ENCODE measurements around the gene KCNQ1OT1. TPM values are rescaled to one million over a fixed set of nuclear protein-coding genes. Genes with fewer than 3 reads are reported as not detected.

KCNQ1OT1 gene
- total and polyA plus RNA-seq, 2 of the 4 experiments (the other 2 are of a cell fraction) = 0.14 to 2.0 TPM

DNA sequence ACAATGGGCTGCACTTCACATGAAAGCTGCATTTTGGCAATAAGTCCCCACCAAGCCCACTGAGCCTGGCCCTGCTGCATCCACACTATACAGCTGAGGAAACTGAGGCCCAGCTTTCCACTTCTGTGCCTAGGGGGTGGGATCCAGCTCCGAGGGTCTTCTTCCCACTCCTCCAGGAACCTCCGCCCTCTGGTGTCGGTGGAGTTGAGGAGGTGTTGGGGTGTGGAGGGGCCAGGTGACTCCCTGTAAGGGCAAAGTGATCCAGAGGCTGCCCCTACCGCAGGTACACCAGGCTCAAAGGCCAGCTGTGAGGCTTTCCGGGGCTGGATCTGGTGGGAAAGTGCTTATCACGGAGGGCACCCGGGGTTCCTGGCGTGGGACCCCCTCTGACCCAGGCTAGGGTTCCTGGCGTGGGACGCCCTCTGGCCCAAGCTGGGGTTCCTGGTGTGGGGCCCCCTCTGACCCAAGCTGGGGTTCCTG lies 130.0 kb downstream of the KCNQ1OT1 start:
- DNase-seq (no peak), ATAC-seq (ENCODE audit: low read depth) (no peak)
- Histone ChIP-seq H4K20me1 (ENCODE audit: insufficient read depth, low read length) (no peaks in the 10 kb centered on the region), H2BK20ac (ENCODE audit: low read depth, low read length) (no peak overlapping the region), H4K5ac (ENCODE audit: low read depth, low read length) (no peak overlapping the region), H2AK9ac (replicated peaks; ENCODE audit: low read depth, low read length, poor library complexity) (no peak overlapping the region), H4K91ac (ENCODE audit: insufficient read depth, low read depth, low read length) (no peak overlapping the region), H3K79me1 (ENCODE audit: low read depth in 1 of 2, low read length in 2 of 2) (no peaks in the 10 kb centered on the region), H3K23ac (ENCODE audit: low read depth, low read length) (no peak overlapping the region), H4K8ac (ENCODE audit: low read depth in 2 of 2, low read length in 2 of 2) (no peak overlapping the region), H3K9me3 (ENCODE audit: control insufficient read depth, insufficient read depth, low read length) (no peaks in the 10 kb centered on the region; the same call in 1 of the 2 replicates), H3K14ac (replicated peaks; ENCODE audit: low read depth, low read length) (no peak overlapping the region), H3K9me1 (ENCODE audit: insufficient read depth, low read length) (no peaks in the 10 kb centered on the region), H2AFZ (replicated peaks; ENCODE audit: low read length, poor library complexity) (no peak overlapping the region), H2BK120ac (ENCODE audit: low read depth, low read length) (no peak overlapping the region), H3K4me3 (ENCODE audit: insufficient read depth, low read depth, low read length) (no peak overlapping the region), H3K36me3 (ENCODE audit: control insufficient read depth, insufficient read depth, low read length) (no peaks in the 10 kb centered on the region), H2AK5ac (ENCODE audit: low read depth, low read length) (no peak overlapping the region), H2BK15ac (ENCODE audit: low read depth, low read length) (no peak overlapping the region), H3K9ac (ENCODE audit: low read depth, low read length) (no peak overlapping the region), H3K27ac (ENCODE audit: insufficient read depth, low read length) (no peak overlapping the region), H3K4me2 (ENCODE audit: low read depth, low read length) (no peak overlapping the region), H2BK5ac (ENCODE audit: low read depth, low read length, poor library complexity, severe bottlenecking) (no peak overlapping the region), H3K18ac (ENCODE audit: low read depth, low read length) (no peak overlapping the region), H3K27me3 (ENCODE audit: control insufficient read depth, insufficient read depth, low read length) (peaks cover 15% of the 10 kb centered on the region), H3K56ac (ENCODE audit: extremely low read depth, insufficient read depth, low read length) (no peak overlapping the region), H3K4me1 (ENCODE audit: control insufficient read depth, insufficient read depth, low read length) (no peaks in the 10 kb centered on the region), H3K4ac (ENCODE audit: low read depth, low read length) (no peak overlapping the region)
- POLR2A ChIA-PET (ENCODE audit: unreplicated experiment) = no interaction called here
- 95% methylated on average over 4 of the region's 10 CpGs; no CpG with 5 or more reads in 1 of the 2 experiments for WGBS, 2 experiments (ENCODE audit: extremely low coverage in 2 of 2, insufficient read length in 1 of 2)
- CTCF ChIA-PET = no interaction called here
- no peak for TF ChIP-seq RFX5 (IDR thresholded peaks at IDR 0.05; ENCODE audit: low read depth, low read length)
- TF ChIP-seq, protein P1, sequence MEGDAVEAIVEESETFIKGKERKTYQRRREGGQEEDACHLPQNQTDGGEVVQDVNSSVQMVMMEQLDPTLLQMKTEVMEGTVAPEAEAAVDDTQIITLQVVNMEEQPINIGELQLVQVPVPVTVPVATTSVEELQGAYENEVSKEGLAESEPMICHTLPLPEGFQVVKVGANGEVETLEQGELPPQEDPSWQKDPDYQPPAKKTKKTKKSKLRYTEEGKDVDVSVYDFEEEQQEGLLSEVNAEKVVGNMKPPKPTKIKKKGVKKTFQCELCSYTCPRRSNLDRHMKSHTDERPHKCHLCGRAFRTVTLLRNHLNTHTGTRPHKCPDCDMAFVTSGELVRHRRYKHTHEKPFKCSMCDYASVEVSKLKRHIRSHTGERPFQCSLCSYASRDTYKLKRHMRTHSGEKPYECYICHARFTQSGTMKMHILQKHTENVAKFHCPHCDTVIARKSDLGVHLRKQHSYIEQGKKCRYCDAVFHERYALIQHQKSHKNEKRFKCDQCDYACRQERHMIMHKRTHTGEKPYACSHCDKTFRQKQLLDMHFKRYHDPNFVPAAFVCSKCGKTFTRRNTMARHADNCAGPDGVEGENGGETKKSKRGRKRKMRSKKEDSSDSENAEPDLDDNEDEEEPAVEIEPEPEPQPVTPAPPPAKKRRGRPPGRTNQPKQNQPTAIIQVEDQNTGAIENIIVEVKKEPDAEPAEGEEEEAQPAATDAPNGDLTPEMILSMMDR (conservative IDR thresholded peaks at IDR 0.05; ENCODE audit: low read depth, low read length) = no peak
- TF ChIP-seq NFE2L2 (IDR thresholded peaks at IDR 0.05; ENCODE audit: low read depth, low read length) = no peak
- no peak for TF ChIP-seq POLR2A (IDR thresholded peaks at IDR 0.05; ENCODE audit: low read depth, low read length)
- TF ChIP-seq RAD21 (IDR thresholded peaks at IDR 0.05; ENCODE audit: low read length) = no peak
- BruUV-seq (replicated peaks) = no TSS peak
- intact Hi-C loops (cut with micrococcal nuclease) = no loop called here
- in situ Hi-C loops (cut with MboI; ENCODE audit: low sequenced_read_pairs) = no loop called here
- dilution Hi-C loops (cut with HindIII; ENCODE audit: low sequenced_read_pairs, unreplicated experiment) = no loop called here
